Spleen (tissue), 11 donors: ENCODE data around the gene KATNAL1. TPM values are rescaled to one million over a fixed set of nuclear protein-coding genes. Genes with fewer than 3 reads are reported as not detected.

Experiments
- DNase-seq: peaks from one replicate; pipeline ENCODE4 v3.0.0-alpha.2; 2020
- H3K27ac ChIP-seq, 8 donors: fragments of 200-600 bp; sonication (generic) in 7 of 8; 1 replicate in 4 of 8; 2 replicates in 4 of 8; pipeline versions ENCODE4 v1.5.0 to v1.8.0; 2016 to 2021; ENCODE audit warnings: inconsistent platforms in 4 of 8, mild to moderate bottlenecking in 4 of 8, moderate library complexity in 1 of 8
- H3K27me3 ChIP-seq, 7 donors: fragments of 200-600 bp; sonication (generic) in 6 of 7; replicated peaks in 1 of 7; 1 replicate in 4 of 7; 2 replicates in 3 of 7; pipeline versions ENCODE4 v1.5.0 to v1.8.0; 2016 to 2021; ENCODE audit warnings: inconsistent platforms in 3 of 7, mild to moderate bottlenecking in 1 of 7
- H3K36me3 ChIP-seq, 6 donors: fragments of 200-600 bp; sonication (generic) in 5 of 6; 1 replicate in 4 of 6; 2 replicates in 2 of 6; pipeline versions ENCODE4 v1.5.0 to v1.8.0; 2016 to 2021; ENCODE audit warnings: inconsistent platforms in 2 of 6
- H3K4me1 ChIP-seq, 6 donors: fragments of 200-600 bp; sonication (generic) in 5 of 6; 1 replicate in 3 of 6; 2 replicates in 3 of 6; pipeline versions ENCODE4 v1.5.0 to v1.8.0; 2016 to 2021; ENCODE audit warnings: inconsistent platforms in 3 of 6
- H3K4me3 ChIP-seq, 8 donors: fragments of 200-600 bp; sonication (generic) in 7 of 8; 1 replicate in 4 of 8; 2 replicates in 4 of 8; pipeline versions ENCODE4 v1.5.0 to v1.8.0; 2016 to 2021; ENCODE audit warnings: inconsistent platforms in 4 of 8, mild to moderate bottlenecking in 4 of 8, moderate library complexity in 2 of 8
- H3K9me3 ChIP-seq, 8 donors: fragments of 200-600 bp; sonication (generic) in 7 of 8; 1 replicate in 4 of 8; 2 replicates in 4 of 8; pipeline versions ENCODE4 v1.5.0 to v1.8.0; 2016 to 2021; ENCODE audit warnings: inconsistent platforms in 4 of 8
- CTCF ChIP-seq, 11 experiments: fragments of 200-600 bp in 7 of 11; fragments of 450-650 bp in 4 of 11; sonication (generic) in 4 of 11; IDR thresholded peaks in 8 of 11; conservative IDR thresholded peaks in 3 of 11; 1 replicate in 7 of 11; 2 replicates in 4 of 11; pipeline versions ENCODE4 v1.4.0 to v1.8.0; 2016 to 2021; ENCODE audit warnings: antibody characterized with exemption in 11 of 11, inconsistent platforms in 4 of 11, mild to moderate bottlenecking in 1 of 11
- POLR2A ChIP-seq, 3 donors: fragments of 450-650 bp; IDR thresholded peaks; one replicate each; pipeline ENCODE4 v1.5.1; 2017; ENCODE audit warnings: antibody characterized with exemption in 3 of 3, mild to moderate bottlenecking in 1 of 3
- POLR2AphosphoS5 ChIP-seq, 3 donors: sonication (generic); formaldehyde crosslinking; IDR thresholded peaks; one replicate each; pipeline ENCODE4 v1.5.1; 2017; ENCODE audit warnings: antibody characterized with exemption in 3 of 3
- WGBS, 5 donors: extraction: QIAGEN DNeasy Blood & Tissue Kit in 3 of 5; methylation state at CpG; one replicate each; pipeline versions ENCODE4 v1.1.5 to v1.1.7; 2013 to 2018; 5-methylcytosine and 5-hydroxymethylcytosine counted together
- intact Hi-C: fragments of 100-400 bp; cut with DNase I; formaldehyde crosslinking; loops from one replicate; pipeline ENCODE4 v1.15.0; 2023; ENCODE audit warnings: low total_unique reads
- polyA plus RNA-seq, 3 donors: library from polyadenylated mRNA; stranded (reverse); fragments of 200-250 nt; gene quantifications; one replicate each; pipeline ENCODE4 v1.2.1, GENCODE V29; 2013
- total RNA-seq, 7 donors: library from RNA; depleted of rRNA in 3 of 7; stranded (reverse); fragments of >200 nt in 3 of 7; fragmentation: NEBNext Ultra II Directional in 4 of 7; extraction: Animal tissue kit (Norgen Biotek cat#: 25700) in 4 of 7; gene quantifications; one replicate each; pipeline versions ENCODE4 v1.1.0 to v1.2.1, GENCODE V29; 2016 to 2021
- donor health status: healthy with polysubstance abuse.
- donor health status: DM: no; HTN: no; CAD: no; lungs with moderate emphysema.
- donor health status: DM: no; HTN: no; CAD: no.
- donor health status: Bipolar disorder and iron deficiency.
- donor health status: healthy.
- donor health status: DM: no; HTN: no; CAD: no.
- donor health status: DM: yes; HTN: yes; CAD: no.

The KATNAL1 gene
- total and polyA plus RNA-seq, 10 donors: 0.78 to 17.6 (median 9.5) TPM

GRCh38 chr13:30306762-30307193 lies 573 bp downstream of the KATNAL1 start:
- Histone ChIP-seq H3K27me3 (no peaks in the 10 kb centered on the region), H3K36me3 (no peaks in the 10 kb centered on the region), H3K9me3 (no peaks in the 10 kb centered on the region), H3K4me1 (peaks cover 10 to 62% (median 42%) of the 10 kb centered on the region in 6 donors), H3K27ac (peak overlapping the region; percentile 77 to 94 (median 92)), H3K4me3 (peak overlapping the region; percentile 92 to 99 (median 97))
- 0 to 1% (median 0%) methylated on average over 26 to 37 of the region's 37 CpGs for WGBS, 5 donors
- intact Hi-C loops: no loop called here
- peak; percentile 97 for DNase-seq
- TF ChIP-seq CTCF (IDR thresholded peaks at IDR 0.05 in 8 of 11, conservative IDR thresholded peaks at IDR 0.05 in 3 of 11): no peak
- TF ChIP-seq POLR2A (IDR thresholded peaks at IDR 0.05): no peak
- no peak for TF ChIP-seq POLR2AphosphoS5 (IDR thresholded peaks at IDR 0.05)

DNA sequence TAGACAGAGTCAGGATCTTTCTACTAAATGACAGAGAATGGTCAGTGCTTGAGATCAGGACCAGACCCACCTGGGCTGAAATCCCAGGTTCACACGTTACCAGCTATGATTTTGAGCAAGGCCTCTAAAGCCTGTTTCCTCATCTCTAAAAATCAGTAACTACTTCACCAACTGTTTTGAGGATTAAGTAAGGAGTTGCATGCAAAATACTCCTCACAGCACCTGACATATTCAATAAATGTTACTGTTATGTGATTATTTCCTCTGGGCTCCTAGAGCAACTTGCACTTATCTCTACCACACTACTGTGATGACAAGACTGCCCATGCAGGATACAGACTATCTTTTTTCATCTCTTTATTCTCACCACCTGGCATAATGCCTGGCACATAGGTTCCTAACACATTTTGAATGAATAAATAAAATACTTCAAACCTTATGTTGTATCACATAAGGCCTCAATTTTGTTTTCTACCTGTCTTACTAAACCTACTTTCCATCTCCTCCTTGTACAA lies 1.8 kb downstream of the KATNAL1 start:
- Histone ChIP-seq H3K27ac (no peak overlapping the region), H3K27me3 (no peaks in the 10 kb centered on the region), H3K9me3 (no peaks in the 10 kb centered on the region), H3K4me3 (peak overlapping the region in 1 of 8 donors; percentile 97), H3K4me1 (peaks cover 10 to 58% (median 42%) of the 10 kb centered on the region in 6 donors), H3K36me3 (no peaks in the 10 kb centered on the region)
- WGBS, 5 donors: 61 to 92% (median 76%) methylated on average over 1 of the region's 1 CpG
- intact Hi-C loops: no loop called here
- DNase-seq: no peak
- TF ChIP-seq POLR2AphosphoS5 (IDR thresholded peaks at IDR 0.05) (no peak), POLR2A (IDR thresholded peaks at IDR 0.05) (no peak), CTCF (IDR thresholded peaks at IDR 0.05 in 8 of 11, conservative IDR thresholded peaks at IDR 0.05 in 3 of 11) (no peak)

GRCh38 chr13:30303269-30303668 lies 4.1 kb downstream of the KATNAL1 start:
- Histone ChIP-seq H3K4me1 (peaks cover 10 to 52% (median 38%) of the 10 kb centered on the region in 6 donors), H3K36me3 (no peaks in the 10 kb centered on the region), H3K4me3 (no peak overlapping the region), H3K27me3 (no peaks in the 10 kb centered on the region), H3K27ac (peak overlapping the region in 6 of 8 donors; percentile 0 to 67 (median 38)), H3K9me3 (no peaks in the 10 kb centered on the region)
- WGBS, 5 donors: 62 to 74% (median 67%) methylated on average over 1 of the region's 1 CpG
- TF ChIP-seq POLR2A (IDR thresholded peaks at IDR 0.05) (no peak), CTCF (IDR thresholded peaks at IDR 0.05 in 8 of 11, conservative IDR thresholded peaks at IDR 0.05 in 3 of 11) (no peak), POLR2AphosphoS5 (IDR thresholded peaks at IDR 0.05) (no peak)
- no peak for DNase-seq
- intact Hi-C loops: no loop called here

- Histone ChIP-seq H3K27me3 (no peaks in the 10 kb centered on the region), H3K9me3 (no peaks in the 10 kb centered on the region), H3K4me1 (peaks cover 4 to 44% (median 31%) of the 10 kb centered on the region in 6 donors), H3K27ac (no peak overlapping the region), H3K4me3 (no peak overlapping the region), H3K36me3 (no peaks in the 10 kb centered on the region)
- intact Hi-C loops: no loop called here
- no peak for DNase-seq
- WGBS, 5 donors: 92 to 95% (median 94%) methylated on average over 5 of the region's 5 CpGs
- TF ChIP-seq POLR2A (IDR thresholded peaks at IDR 0.05) (no peak), CTCF (IDR thresholded peaks at IDR 0.05 in 8 of 11, conservative IDR thresholded peaks at IDR 0.05 in 3 of 11) (no peak), POLR2AphosphoS5 (IDR thresholded peaks at IDR 0.05) (no peak)
Observed at GRCh38 chr13:30301827-30302226, 5.5 kb downstream of the KATNAL1 start.
